GM23338 (cell line): ENCODE results near the gene NEURL3. TPM values are rescaled to one million over a fixed set of nuclear protein-coding genes. Genes with fewer than 3 reads are reported as not detected.

Experiments used
- ATAC-seq: fragments of 200-7000 bp; cut with Tn5 transposase; 3 replicates; pipeline ENCODE4 v1.9.1; 2020
- DNase-seq: peaks from one replicate; pipeline ENCODE4 v3.0.0-alpha.2; 2015; ENCODE audit warnings: low spot score
- H2AFZ ChIP-seq: fragments of 200-600 bp; sonication (generic); 2 replicates; pipeline ENCODE4 v1.8.0; 2016; ENCODE audit warnings: antibody characterized with exemption, mild to moderate bottlenecking, moderate library complexity
- H3F3A ChIP-seq: fragments of 200-600 bp; sonication (generic); replicated peaks from 2 replicates; pipeline ENCODE4 v1.8.0; 2017; ENCODE audit warnings: antibody characterized with exemption, mixed run types, low read depth
- H3K27ac ChIP-seq: fragments of 200-600 bp; sonication (generic); 2 replicates; pipeline ENCODE4 v1.6.1; 2016; ENCODE audit warnings: low read depth
- H3K27me3 ChIP-seq: fragments of 200-600 bp; sonication (generic); 2 replicates; pipeline ENCODE4 v1.8.0; 2016; ENCODE audit warnings: mild to moderate bottlenecking, mixed run types, moderate library complexity; ENCODE audit not compliant: insufficient read depth
- H3K36me3 ChIP-seq: fragments of 200-600 bp; sonication (generic); 2 replicates; pipeline ENCODE4 v1.8.0; 2016; ENCODE audit warnings: mild to moderate bottlenecking; ENCODE audit not compliant: insufficient read depth
- H3K4me1 ChIP-seq: fragments of 200-600 bp; sonication (generic); 2 replicates; pipeline ENCODE4 v1.8.0; 2016; ENCODE audit warnings: mild to moderate bottlenecking, moderate library complexity; ENCODE audit not compliant: insufficient read depth
- H3K4me2 ChIP-seq: fragments of 200-600 bp; sonication (generic); 2 replicates; pipeline ENCODE4 v1.7.1; 2017; ENCODE audit warnings: mixed run types
- H3K4me3 ChIP-seq: fragments of 200-600 bp; sonication (generic); 2 replicates; pipeline ENCODE4 v1.6.1; 2016; ENCODE audit warnings: mixed run types
- H3K79me2 ChIP-seq: fragments of 200-600 bp; sonication (generic); replicated peaks from 2 replicates; pipeline ENCODE4 v1.8.0; 2017; ENCODE audit warnings: mild to moderate bottlenecking; ENCODE audit not compliant: insufficient read depth
- H3K9me2 ChIP-seq: fragments of 200-600 bp; sonication (generic); 2 replicates; pipeline ENCODE4 v1.8.0; 2017; ENCODE audit not compliant: insufficient read depth
- H4K20me1 ChIP-seq: fragments of 200-600 bp; sonication (generic); replicated peaks from 2 replicates; pipeline ENCODE4 v1.8.0; 2017; ENCODE audit warnings: mild to moderate bottlenecking; ENCODE audit not compliant: insufficient read depth
- H3K27ac Mint-ChIP-seq: 2 replicates; pipeline ENCODE4 v1.8.0; 2020; ENCODE audit warnings: inconsistent platforms, mild to moderate bottlenecking, moderate library complexity, mixed read lengths
- H3K27me3 Mint-ChIP-seq: 3 replicates; pipeline ENCODE4 v1.8.0; 2022; ENCODE audit warnings: low read depth, mild to moderate bottlenecking, moderate library complexity, mixed read lengths, inconsistent platforms; ENCODE audit not compliant: insufficient read depth, poor library complexity
- H3K36me3 Mint-ChIP-seq: 3 replicates; pipeline ENCODE4 v1.8.0; 2021; ENCODE audit warnings: low read depth, mild to moderate bottlenecking, inconsistent platforms, moderate library complexity, mixed read lengths
- H3K4me1 Mint-ChIP-seq: 3 replicates; pipeline ENCODE4 v1.8.0; 2020; ENCODE audit warnings: mild to moderate bottlenecking, inconsistent platforms, mixed read lengths
- H3K4me3 Mint-ChIP-seq: 3 replicates; pipeline ENCODE4 v1.8.0; 2021; ENCODE audit warnings: moderate library complexity, mild to moderate bottlenecking, inconsistent platforms, mixed read lengths
- H3K9me3 Mint-ChIP-seq: 3 replicates; pipeline ENCODE4 v1.8.0; 2020; ENCODE audit warnings: moderate library complexity, mild to moderate bottlenecking, inconsistent platforms, mixed read lengths
- CREB1 ChIP-seq: fragments of 250-450 bp; sonication (Bioruptor Pico); IDR thresholded peaks from 2 replicates; pipeline ENCODE4 v1.5.0; 2020; ENCODE audit warnings: low read depth, mild to moderate bottlenecking, moderate library complexity
- EZH2 ChIP-seq: fragments of 200-600 bp; sonication (generic); IDR thresholded peaks from one replicate; pipeline ENCODE4 v1.8.0; 2017; ENCODE audit warnings: antibody characterized with exemption, mild to moderate bottlenecking, low read depth; ENCODE audit not compliant: unreplicated experiment
- JUNB ChIP-seq: IDR thresholded peaks from one replicate; pipeline ENCODE4 v1.6.1; 2016; ENCODE audit warnings: antibody characterized with exemption; ENCODE audit not compliant: unreplicated experiment
- polyA plus RNA-seq: library from polyadenylated mRNA; unstranded; fragments of >200 nt; fragmentation: Nextera tagmentation; extraction: Ambion mirVana; gene quantifications from 2 replicates; pipeline ENCODE4 v1.2.1, GENCODE V29; 2016
- total RNA-seq: library from RNA; depleted of rRNA; stranded (reverse); fragments of >200 nt; shearing (Covaris generic); gene quantifications from 2 replicates; pipeline ENCODE4 v1.2.3, GENCODE V29; 2014
- TF ChIP-seq, protein P1 (sequence below): fragments of 250-450 bp; sonication (Bioruptor Pico); IDR thresholded peaks from 2 replicates; pipeline ENCODE4 v1.5.0; 2020; ENCODE audit warnings: mild to moderate bottlenecking, moderate library complexity
- TF ChIP-seq, protein P2 (sequence below), 2 experiments: fragments of 200-600 bp in 1 of 2; sonication (generic) in 1 of 2; conservative IDR thresholded peaks; 2 replicates each; pipeline versions ENCODE4 v1.5.1 to v1.6.1; 2016 to 2017; ENCODE audit warnings: antibody characterized with exemption in 2 of 2, low read depth in 2 of 2, mild to moderate bottlenecking in 2 of 2, moderate library complexity in 1 of 2
- TF ChIP-seq, protein P3 (sequence below): IDR thresholded peaks from 2 replicates; pipeline ENCODE4 v1.6.1; 2016; ENCODE audit warnings: antibody characterized with exemption
- TF ChIP-seq, protein P4 (sequence below): IDR thresholded peaks from one replicate; pipeline ENCODE4 v1.6.1; 2018; ENCODE audit warnings: antibody characterized with exemption; ENCODE audit not compliant: unreplicated experiment

NEURL3 gene
- total and polyA plus RNA-seq, 2 experiments from 2014 or later, result 0.21 TPM; not detected in 1

DNA sequence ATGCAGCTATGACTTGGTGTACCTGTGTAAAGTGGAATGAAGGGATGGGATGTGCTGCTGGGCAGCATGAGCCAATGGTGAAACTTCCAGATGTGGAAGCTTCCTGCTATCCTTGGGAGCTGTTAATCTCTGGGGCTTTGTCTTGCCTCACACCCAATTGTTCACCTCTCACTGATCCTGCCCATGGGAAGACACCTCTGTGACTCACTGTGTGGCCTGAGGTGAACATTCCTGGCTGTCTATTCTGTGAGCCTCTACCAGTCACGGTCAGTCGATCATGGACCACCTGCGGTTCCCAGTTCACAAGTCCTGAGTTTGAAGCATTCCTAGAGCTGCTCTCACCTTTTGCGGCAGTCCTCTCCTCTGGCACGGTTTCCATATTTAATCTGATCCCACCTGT is 12.1 kb downstream of the NEURL3 start (continued):
- TF ChIP-seq, protein P1, sequence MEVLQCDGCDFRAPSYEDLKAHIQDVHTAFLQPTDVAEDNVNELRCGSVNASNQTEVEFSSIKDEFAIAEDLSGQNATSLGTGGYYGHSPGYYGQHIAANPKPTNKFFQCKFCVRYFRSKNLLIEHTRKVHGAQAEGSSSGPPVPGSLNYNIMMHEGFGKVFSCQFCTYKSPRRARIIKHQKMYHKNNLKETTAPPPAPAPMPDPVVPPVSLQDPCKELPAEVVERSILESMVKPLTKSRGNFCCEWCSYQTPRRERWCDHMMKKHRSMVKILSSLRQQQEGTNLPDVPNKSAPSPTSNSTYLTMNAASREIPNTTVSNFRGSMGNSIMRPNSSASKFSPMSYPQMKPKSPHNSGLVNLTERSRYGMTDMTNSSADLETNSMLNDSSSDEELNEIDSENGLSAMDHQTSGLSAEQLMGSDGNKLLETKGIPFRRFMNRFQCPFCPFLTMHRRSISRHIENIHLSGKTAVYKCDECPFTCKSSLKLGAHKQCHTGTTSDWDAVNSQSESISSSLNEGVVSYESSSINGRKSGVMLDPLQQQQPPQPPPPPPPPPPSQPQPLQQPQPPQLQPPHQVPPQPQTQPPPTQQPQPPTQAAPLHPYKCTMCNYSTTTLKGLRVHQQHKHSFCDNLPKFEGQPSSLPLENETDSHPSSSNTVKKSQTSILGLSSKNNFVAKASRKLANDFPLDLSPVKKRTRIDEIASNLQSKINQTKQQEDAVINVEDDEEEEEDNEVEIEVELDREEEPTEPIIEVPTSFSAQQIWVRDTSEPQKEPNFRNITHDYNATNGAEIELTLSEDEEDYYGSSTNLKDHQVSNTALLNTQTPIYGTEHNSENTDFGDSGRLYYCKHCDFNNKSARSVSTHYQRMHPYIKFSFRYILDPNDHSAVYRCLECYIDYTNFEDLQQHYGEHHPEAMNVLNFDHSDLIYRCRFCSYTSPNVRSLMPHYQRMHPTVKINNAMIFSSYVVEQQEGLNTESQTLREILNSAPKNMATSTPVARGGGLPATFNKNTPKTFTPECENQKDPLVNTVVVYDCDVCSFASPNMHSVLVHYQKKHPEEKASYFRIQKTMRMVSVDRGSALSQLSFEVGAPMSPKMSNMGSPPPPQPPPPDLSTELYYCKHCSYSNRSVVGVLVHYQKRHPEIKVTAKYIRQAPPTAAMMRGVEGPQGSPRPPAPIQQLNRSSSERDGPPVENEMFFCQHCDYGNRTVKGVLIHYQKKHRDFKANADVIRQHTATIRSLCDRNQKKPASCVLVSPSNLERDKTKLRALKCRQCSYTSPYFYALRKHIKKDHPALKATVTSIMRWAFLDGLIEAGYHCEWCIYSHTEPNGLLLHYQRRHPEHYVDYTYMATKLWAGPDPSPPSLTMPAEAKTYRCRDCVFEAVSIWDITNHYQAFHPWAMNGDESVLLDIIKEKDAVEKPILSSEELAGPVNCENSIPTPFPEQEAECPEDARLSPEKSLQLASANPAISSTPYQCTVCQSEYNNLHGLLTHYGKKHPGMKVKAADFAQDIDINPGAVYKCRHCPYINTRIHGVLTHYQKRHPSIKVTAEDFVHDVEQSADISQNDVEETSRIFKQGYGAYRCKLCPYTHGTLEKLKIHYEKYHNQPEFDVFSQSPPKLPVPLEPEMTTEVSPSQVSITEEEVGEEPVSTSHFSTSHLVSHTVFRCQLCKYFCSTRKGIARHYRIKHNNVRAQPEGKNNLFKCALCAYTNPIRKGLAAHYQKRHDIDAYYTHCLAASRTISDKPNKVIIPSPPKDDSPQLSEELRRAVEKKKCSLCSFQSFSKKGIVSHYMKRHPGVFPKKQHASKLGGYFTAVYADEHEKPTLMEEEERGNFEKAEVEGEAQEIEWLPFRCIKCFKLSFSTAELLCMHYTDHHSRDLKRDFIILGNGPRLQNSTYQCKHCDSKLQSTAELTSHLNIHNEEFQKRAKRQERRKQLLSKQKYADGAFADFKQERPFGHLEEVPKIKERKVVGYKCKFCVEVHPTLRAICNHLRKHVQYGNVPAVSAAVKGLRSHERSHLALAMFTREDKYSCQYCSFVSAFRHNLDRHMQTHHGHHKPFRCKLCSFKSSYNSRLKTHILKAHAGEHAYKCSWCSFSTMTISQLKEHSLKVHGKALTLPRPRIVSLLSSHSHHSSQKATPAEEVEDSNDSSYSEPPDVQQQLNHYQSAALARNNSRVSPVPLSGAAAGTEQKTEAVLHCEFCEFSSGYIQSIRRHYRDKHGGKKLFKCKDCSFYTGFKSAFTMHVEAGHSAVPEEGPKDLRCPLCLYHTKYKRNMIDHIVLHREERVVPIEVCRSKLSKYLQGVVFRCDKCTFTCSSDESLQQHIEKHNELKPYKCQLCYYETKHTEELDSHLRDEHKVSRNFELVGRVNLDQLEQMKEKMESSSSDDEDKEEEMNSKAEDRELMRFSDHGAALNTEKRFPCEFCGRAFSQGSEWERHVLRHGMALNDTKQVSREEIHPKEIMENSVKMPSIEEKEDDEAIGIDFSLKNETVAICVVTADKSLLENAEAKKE, result no peak

DNA sequence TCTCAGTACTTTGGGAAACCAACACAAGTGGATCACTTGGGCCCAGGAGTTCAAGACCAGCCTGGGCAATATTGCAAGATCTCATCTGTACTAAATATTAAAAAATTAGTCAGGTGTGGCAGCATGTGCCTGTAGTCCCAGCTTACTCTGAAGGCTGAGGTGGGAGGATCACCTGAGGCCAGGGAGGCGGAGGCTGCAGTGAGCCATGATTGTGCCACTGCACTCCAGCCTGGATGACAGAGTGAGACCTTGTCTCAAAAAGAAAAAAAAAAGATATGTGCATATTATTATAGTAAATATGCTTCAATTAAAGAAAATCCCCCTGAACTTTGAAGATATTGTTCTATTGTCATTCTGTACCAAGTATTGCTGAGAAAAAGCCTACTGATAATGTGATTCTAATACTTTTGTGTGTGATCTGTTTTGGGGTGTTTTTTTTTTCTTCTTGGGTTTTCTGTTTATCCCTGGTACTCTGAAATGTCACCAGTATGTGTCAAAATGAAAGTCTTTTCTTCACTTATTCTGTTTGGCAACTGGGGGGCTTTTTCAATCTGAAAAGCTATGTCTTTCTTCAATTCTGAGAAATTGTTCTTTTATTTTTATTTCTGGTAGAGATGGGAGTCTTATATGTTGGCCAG is 13.2 kb downstream of the NEURL3 start:
- H3K9me2 ChIP-seq, result no peaks in the 10 kb centered on the region
- Mint-ChIP-seq H3K36me3 (no peaks in the 10 kb centered on the region), H3K4me1 (no peaks in the 10 kb centered on the region), H3K27ac (no peak overlapping the region), H3K4me3 (no peak overlapping the region), H3K27me3 (no peaks in the 10 kb centered on the region), H3K9me3 (peaks cover 12% of the 10 kb centered on the region; the same call in 2 of the 3 replicates)
- H3K79me2 ChIP-seq, result no peaks in the 10 kb centered on the region
- no peaks in the 10 kb centered on the region for H3F3A ChIP-seq
- no peak overlapping the region for H3K4me2 ChIP-seq
- no peaks in the 10 kb centered on the region for H3K27me3 ChIP-seq
- no peak overlapping the region for H2AFZ ChIP-seq
- H3K36me3 ChIP-seq, result no peaks in the 10 kb centered on the region
- TF ChIP-seq, protein P2, sequence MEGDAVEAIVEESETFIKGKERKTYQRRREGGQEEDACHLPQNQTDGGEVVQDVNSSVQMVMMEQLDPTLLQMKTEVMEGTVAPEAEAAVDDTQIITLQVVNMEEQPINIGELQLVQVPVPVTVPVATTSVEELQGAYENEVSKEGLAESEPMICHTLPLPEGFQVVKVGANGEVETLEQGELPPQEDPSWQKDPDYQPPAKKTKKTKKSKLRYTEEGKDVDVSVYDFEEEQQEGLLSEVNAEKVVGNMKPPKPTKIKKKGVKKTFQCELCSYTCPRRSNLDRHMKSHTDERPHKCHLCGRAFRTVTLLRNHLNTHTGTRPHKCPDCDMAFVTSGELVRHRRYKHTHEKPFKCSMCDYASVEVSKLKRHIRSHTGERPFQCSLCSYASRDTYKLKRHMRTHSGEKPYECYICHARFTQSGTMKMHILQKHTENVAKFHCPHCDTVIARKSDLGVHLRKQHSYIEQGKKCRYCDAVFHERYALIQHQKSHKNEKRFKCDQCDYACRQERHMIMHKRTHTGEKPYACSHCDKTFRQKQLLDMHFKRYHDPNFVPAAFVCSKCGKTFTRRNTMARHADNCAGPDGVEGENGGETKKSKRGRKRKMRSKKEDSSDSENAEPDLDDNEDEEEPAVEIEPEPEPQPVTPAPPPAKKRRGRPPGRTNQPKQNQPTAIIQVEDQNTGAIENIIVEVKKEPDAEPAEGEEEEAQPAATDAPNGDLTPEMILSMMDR (conservative IDR thresholded peaks at IDR 0.05; ENCODE audit: low read depth in 2 of 2), result no peak
- TF ChIP-seq CREB1 (CRISPR knock-in tag), result no peak
- TF ChIP-seq, protein P3, sequence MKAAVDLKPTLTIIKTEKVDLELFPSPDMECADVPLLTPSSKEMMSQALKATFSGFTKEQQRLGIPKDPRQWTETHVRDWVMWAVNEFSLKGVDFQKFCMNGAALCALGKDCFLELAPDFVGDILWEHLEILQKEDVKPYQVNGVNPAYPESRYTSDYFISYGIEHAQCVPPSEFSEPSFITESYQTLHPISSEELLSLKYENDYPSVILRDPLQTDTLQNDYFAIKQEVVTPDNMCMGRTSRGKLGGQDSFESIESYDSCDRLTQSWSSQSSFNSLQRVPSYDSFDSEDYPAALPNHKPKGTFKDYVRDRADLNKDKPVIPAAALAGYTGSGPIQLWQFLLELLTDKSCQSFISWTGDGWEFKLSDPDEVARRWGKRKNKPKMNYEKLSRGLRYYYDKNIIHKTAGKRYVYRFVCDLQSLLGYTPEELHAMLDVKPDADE, result no peak
- TF ChIP-seq, protein P4, sequence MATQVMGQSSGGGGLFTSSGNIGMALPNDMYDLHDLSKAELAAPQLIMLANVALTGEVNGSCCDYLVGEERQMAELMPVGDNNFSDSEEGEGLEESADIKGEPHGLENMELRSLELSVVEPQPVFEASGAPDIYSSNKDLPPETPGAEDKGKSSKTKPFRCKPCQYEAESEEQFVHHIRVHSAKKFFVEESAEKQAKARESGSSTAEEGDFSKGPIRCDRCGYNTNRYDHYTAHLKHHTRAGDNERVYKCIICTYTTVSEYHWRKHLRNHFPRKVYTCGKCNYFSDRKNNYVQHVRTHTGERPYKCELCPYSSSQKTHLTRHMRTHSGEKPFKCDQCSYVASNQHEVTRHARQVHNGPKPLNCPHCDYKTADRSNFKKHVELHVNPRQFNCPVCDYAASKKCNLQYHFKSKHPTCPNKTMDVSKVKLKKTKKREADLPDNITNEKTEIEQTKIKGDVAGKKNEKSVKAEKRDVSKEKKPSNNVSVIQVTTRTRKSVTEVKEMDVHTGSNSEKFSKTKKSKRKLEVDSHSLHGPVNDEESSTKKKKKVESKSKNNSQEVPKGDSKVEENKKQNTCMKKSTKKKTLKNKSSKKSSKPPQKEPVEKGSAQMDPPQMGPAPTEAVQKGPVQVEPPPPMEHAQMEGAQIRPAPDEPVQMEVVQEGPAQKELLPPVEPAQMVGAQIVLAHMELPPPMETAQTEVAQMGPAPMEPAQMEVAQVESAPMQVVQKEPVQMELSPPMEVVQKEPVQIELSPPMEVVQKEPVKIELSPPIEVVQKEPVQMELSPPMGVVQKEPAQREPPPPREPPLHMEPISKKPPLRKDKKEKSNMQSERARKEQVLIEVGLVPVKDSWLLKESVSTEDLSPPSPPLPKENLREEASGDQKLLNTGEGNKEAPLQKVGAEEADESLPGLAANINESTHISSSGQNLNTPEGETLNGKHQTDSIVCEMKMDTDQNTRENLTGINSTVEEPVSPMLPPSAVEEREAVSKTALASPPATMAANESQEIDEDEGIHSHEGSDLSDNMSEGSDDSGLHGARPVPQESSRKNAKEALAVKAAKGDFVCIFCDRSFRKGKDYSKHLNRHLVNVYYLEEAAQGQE, result no peak
- no peak for TF ChIP-seq EZH2
- no peak for TF ChIP-seq JUNB
- DNase-seq, result no peak
- H3K27ac ChIP-seq, result no peak overlapping the region
- H3K4me1 ChIP-seq, result no peaks in the 10 kb centered on the region
- H3K4me3 ChIP-seq, result no peak overlapping the region
- ATAC-seq, result no peak
- H4K20me1 ChIP-seq, result no peaks in the 10 kb centered on the region
